Hematopoietic multipotent progenitor cell treated with erythropoietin and hydrocortisone succinate and interleukin-3 and kit ligand, for 8 days (in vitro differentiated cells): Measurements from ENCODE around the gene SMG7.
A peak's percentile ranks its signal among the peaks of the same experiment; 100 is the strongest.

Experiments
- DNase-seq: peaks from one replicate; pipeline ENCODE4 v3.0.0-alpha.2; 2015

The SMG7 gene

DNA sequence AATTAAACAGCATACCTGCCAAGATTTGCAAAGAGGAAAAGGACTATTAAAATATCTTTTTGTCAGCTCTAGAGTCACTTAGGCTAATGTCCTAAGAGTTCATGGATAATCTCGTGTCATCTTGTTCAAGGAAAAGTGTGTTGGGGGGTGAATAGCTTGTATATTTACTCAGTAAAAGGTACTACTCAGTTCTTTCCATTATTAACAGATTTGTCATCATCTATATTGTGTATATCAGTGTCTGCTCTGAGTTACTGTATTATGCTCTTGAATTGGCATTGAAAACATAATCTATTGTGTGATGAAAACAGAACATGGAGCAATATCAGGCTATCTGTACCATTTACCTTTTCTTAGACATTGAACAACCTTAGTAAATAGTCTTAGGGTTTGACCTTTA, 41.9 kb downstream of the SMG7 start:
- DNase-seq: no peak

DNA sequence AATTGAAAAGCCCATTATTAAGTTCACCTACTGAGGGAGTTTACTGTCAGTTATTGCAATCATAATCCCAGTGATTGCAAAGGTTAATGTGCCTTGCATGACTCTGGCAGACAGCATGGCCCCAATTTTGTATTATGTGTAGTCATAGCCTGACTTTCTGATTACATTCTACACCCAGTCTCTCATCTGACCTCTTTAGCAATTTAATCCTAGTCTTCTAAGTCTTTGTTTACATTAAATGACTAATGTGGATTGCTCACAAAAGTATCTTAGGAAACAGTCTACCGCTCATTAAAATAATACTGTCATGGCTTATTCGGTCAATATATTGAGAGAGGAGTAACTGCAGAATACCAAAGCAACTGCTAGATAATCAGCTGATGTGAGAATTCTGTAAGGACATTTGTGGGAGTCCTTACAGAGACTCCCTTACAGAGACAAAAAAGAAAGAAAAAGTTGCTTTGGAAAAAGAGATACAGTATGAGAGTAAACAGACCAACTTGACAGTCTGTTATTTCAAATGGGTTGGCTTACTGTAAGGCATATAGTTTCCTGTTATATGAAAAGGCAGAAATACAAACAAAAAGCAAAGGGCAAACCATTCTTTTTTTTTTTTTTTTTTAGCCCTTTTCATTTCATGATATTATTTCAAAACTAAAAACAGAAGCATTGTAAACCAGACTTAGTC, 42.8 kb downstream of the SMG7 start:
- no peak for DNase-seq

DNA sequence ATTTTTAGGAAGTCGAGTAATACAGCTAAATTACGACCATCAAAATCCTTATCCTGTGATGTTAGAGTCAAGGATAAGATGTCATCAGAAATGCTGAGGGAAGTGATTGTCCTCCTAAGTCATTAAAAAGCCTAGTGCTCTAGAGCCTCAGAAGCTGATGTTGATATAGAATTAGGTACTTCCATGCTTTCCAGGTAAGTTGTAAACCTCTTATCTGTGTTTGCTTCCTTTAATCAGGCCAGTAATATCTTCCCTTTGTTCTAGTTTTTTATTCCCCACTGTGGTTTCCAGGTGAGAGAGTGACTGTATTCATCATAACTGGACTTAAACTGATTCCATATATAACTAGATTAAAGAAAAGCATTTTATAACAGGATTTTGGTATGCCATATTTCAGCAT, 44.4 kb downstream of the SMG7 start:
- no peak for DNase-seq

DNA sequence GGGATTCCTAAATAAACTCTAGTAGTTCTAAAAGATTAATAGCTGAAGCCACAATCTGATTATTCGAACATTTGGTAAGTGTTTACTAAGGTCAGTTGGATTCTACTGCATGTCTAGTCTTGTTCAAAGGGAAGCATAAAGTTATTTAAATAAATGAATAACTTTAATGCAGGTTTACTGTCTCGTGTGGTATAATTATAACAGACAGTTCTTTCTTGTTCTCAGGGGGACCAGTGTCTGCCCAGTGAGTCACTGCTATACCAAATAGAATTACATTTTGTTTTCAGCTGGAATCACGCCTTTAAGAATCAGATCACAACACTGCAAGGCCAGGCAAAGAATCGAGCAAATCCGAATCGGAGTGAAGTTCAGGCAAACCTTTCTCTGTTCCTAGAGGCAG, 45.1 kb downstream of the SMG7 start:
- DNase-seq: no peak

DNA sequence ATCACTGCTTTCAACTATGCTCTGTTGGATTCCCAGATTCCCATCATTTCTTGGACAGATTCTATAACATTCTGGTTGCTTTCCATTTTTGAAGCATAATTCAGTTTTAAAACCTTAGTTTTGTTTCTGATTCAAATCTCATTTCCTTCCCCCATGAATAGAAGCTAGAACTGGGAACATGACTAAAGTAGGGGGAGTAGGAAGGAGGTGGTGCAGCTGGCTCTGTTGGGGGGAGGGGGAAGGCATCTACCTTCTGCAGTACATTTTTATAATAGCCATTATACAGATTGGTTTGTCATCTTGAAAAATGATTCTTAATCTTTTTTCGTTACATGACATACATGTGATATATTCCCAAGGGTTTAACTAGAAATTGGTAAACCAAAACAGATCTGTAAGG, 48.1 kb downstream of the SMG7 start:
- no peak for DNase-seq

DNA sequence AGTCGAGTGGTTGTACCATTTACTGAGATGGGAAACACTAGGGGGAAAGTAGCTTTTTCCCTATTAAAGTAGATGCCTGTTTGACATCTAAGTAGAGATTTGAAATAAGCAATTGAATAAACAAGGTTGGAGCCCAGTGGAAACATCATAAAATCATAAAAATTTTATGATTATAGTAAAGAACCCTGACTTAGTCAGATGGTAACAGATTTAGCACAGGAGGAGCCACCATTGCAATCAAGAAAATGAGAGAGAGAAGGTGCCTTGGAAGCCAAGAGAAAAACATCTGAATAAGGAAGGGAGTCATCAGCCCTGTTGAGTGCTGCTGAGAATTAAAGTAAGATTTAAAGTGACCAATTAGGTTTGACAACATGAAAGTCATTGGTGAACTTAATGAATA, 49.8 kb downstream of the SMG7 start:
- DNase-seq: no peak

- DNase-seq: no peak
Observed at GRCh38 chr1:183528577-183528976, 56.3 kb downstream of the SMG7 start.

DNA sequence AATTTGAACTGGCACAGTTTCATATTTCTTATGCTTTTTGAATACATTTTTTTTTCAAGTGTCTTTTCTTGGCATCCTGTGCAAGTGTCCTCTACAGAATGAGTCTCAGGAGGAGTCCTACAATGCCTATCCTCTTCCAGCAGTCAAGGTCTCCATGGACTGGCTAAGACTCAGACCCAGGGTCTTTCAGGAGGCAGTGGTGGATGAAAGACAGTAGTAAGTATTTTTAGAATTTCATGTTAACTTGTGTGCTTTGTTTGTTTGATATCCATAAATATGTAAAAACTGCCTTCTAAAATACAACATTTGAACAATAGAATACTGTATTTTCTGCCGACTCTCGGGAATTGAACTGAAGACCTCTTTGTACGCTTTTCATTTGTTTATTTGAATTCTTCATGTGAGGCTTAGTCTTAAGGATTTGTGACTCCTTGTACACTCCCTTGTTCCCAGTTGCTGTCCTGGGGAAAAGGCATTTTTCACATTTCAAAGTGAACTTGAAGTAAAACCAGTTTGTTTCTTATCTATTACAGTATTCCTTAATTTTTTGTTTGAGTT, 61.4 kb downstream of the SMG7 start:
- DNase-seq: no peak

- DNase-seq: no peak
Observed at GRCh38 chr1:183537405-183537804, 65.1 kb downstream of the SMG7 start.

- peak; percentile 71 for DNase-seq
Observed at GRCh38 chr1:183543619-183544204, 71.4 kb downstream of the SMG7 start.

DNA sequence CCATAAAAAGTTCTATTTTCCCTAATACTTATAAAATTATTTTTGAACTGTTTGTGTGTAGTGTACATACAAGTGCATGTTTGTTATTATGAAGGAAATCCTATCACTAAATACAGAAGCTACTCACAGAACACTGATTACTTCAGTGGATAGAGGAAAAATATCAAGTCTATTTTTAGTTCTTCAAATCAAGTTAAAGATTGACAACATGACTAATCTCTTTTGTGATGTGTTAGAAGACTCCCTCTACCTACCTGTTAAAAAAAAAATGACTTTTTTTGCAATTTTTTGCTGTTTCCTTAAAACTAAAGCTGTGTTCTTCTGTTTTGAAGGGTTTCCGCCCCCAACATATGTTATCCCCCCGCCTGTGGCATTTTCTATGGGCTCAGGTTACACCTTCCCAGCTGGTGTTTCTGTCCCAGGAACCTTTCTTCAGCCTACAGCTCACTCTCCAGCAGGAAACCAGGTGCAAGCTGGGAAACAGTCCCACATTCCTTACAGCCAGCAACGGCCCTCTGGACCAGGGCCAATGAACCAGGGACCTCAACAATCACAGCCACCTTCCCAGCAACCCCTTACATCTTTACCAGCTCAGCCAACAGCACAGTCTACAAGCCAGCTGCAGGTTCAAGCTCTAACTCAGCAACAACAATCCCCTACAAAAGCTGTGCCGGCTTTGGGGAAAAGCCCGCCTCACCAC, 72.4 kb downstream of the SMG7 start:
- DNase-seq: no peak

DNA sequence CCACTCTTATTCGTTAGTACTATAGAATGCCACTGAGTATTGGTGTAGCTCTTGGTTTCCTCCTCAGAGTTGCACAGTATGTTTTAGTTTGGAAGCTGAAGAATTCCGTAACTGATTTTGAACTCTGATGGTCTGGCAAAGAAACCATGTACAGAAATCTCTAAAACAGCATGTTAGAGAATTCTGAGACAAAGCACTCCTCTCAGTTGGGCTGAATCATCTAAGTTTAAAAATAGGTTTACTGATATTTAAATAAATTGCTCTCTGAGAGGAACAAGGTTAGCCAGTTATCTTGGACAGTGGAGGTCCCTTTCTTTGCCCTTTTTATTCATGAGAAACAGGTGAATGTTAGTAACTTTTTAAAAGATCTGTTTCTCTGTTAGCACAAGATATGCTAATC, 74.1 kb downstream of the SMG7 start:
- DNase-seq: no peak

DNA sequence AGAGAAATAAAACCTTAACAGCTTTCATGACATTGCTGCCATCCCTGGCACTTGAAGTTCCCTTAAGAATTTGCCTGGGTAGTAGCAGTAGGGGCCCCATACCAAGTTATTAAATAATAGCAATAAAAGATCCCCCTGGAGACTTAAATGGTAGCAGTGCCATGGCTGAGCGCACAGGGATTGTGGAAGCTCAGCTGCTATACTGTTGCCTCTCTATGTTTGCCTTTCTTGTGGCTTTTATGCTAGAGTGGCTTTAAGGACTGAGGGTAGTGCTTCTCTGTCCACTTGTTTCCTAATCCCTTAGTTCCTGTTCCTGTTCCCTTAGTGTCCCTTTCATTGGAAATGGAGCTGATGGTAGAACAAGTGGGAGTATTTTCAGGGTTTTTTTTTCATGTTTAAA, 75.8 kb downstream of the SMG7 start:
- DNase-seq: no peak

GRCh38 chr1:183550915-183551314, 78.6 kb downstream of the SMG7 start:
- no peak for DNase-seq

DNA sequence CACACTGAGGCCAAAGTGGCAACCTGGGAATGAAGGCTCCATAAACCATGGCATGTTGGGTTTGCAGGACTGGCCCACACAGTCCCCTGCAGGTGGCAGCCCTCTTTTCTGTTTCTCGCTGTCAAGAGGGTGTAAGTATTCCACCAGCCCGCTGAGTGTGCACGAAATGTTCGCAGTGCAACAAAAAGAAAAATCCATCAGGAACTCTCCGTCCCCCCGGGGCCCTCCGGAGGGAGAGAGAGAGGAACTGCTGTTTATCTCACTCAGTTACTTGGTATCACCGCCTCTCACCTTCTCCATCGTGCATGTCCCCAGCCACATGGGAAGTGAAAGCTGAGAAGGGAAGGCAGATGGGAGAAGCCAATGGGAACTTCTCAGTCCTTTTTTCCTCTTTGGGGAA, 79.6 kb downstream of the SMG7 start:
- no peak for DNase-seq

GRCh38 chr1:183552441-183552840, 80.1 kb downstream of the SMG7 start:
- DNase-seq: no peak

GRCh38 chr1:183552891-183553290, 80.6 kb downstream of the SMG7 start:
- DNase-seq: no peak

DNA sequence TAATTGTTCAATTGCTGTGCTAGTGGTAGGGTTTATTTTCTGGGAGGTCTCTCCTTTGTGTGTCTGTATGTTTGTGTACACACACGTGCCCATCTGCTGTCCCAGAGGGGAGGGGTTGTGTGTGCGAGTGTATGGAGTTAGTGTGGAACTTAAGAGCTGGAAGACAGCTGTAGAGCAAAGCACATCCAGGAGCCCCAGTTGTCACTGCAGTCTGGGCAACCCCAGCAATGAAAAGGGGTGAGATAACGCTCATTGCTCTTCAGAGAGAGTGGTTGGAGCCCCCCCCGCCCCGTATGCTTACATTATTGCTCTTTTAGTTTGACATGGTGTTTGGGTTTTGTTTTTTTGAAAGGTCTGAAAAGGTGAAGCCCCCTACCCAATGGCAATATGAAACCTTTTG, 81.0 kb downstream of the SMG7 start:
- DNase-seq: no peak

DNA sequence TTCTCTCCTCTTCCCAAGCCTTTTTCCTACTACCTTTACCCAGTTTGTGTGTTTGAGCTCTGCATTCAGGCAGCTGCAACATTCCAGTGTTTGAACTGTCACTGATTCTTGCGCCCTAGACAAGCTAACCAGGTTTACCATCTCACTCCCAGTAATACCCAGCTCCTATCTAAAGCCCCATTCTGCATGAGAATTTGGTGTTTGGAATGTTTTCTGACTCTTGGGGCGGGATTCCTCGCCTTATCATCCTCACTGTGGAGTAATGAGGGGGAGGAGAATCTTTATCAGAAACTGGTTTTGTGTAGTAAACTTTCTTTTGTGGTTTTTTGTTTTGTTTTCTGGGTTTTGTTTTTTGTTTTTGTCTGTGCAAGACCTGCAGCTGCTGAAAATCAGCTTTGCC, 81.5 kb downstream of the SMG7 start:
- peak; percentile 14 for DNase-seq

DNA sequence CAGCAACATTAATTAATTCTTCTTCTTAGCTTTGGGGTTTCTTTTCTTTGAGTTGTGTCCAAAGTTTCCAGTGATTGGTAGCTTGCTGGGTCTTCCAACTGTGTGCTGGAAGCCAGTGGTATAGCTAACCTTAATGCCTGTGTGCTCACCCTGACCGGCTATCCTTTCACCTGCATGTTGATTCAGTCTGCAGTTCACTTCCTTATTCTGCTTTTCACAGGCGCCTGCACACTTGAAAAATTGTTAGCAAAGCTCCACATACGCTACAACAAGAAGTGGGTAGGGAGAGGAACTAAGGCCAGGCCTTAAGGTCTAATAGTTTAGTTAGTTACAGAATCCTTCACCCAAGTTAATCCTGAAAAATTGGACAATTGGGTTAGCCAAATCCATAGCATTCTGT, 82.3 kb downstream of the SMG7 start:
- no peak for DNase-seq

GRCh38 chr1:183559061-183559460, 86.8 kb downstream of the SMG7 start:
- no peak for DNase-seq

- no peak for DNase-seq
Observed at GRCh38 chr1:183562701-183563100, 90.4 kb downstream of the SMG7 start.

GRCh38 chr1:183565261-183565660, 93.0 kb downstream of the SMG7 start:
- DNase-seq: no peak

GRCh38 chr1:183566026-183566425, 93.7 kb downstream of the SMG7 start:
- DNase-seq: no peak
